SK-N-SH (cell line): ENCODE results near the gene SLC9A5. TPM values are rescaled to one million over a fixed set of nuclear protein-coding genes. Genes with fewer than 3 reads are reported as not detected.

Experiments
- CTCF ChIA-PET: fragments of 300-600, 350-600 bp; formaldehyde crosslinking; extraction: SDS; loops from one replicate; lab custom pipeline; 2021; lab: Yijun Ruan, JAX
- POLR2A ChIA-PET: fragments of 350-600 bp; sonication (Branson Sonifier 250); formaldehyde crosslinking; extraction: SDS; loops from one replicate; lab custom pipeline; 2020; ENCODE audit warnings: antibody characterized with exemption, inconsistent platforms; lab: Yijun Ruan, JAX
- DNase-seq: peaks from one replicate; pipeline ENCODE4 v3.0.0; 2012
- H2AFZ ChIP-seq: fragments of 200-600 bp; sonication (generic); 2 replicates; pipeline ENCODE4 v1.8.1; 2016; ENCODE audit warnings: antibody characterized with exemption, mild to moderate bottlenecking, low read depth
- H3F3A ChIP-seq: fragments of 200-600 bp; sonication (generic); replicated peaks from 2 replicates; pipeline ENCODE3; 2016; ENCODE audit warnings: antibody characterized with exemption, mild to moderate bottlenecking; ENCODE audit not compliant: insufficient read depth
- H3K27ac ChIP-seq, 2 experiments: fragments of 200-500 bp in 1 of 2; fragments of 200-600 bp in 1 of 2; sonication (Bioruptor generic) in 1 of 2; sonication (generic), shearing (Covaris generic) in 1 of 2; 2 replicates each; pipeline versions ENCODE4 v1.5.1 to v1.6.1; 2014 to 2016; ENCODE audit warnings: low read depth in 2 of 2, inconsistent platforms in 1 of 2, low read length in 1 of 2, mild to moderate bottlenecking in 1 of 2, mixed read lengths in 1 of 2
- H3K27me3 ChIP-seq: fragments of 200-600 bp; sonication (generic), shearing (Covaris generic); 2 replicates; pipeline ENCODE4 v1.6.1; 2016; ENCODE audit warnings: mixed run types; ENCODE audit not compliant: insufficient read depth
- H3K36me3 ChIP-seq, 2 experiments: fragments of 200-500 bp in 1 of 2; fragments of 200-600 bp in 1 of 2; sonication (Bioruptor generic) in 1 of 2; sonication (generic) in 1 of 2; replicated peaks in 1 of 2; 2 replicates each; pipeline versions ENCODE3 to v1.5.1; 2014 to 2016; ENCODE audit warnings: low read length in 1 of 2, mild to moderate bottlenecking in 1 of 2; ENCODE audit not compliant: insufficient read depth in 2 of 2, control insufficient read depth in 1 of 2
- H3K4me1 ChIP-seq, 2 experiments: fragments of 200-500 bp in 1 of 2; fragments of 200-600 bp in 1 of 2; sonication (Bioruptor generic) in 1 of 2; sonication (generic), shearing (Covaris generic) in 1 of 2; 2 replicates each; pipeline versions ENCODE4 v1.5.1 to v1.6.1; 2014 to 2016; ENCODE audit warnings: low read depth in 1 of 2, low read length in 1 of 2, mixed run types in 1 of 2; ENCODE audit not compliant: insufficient read depth in 2 of 2, control insufficient read depth in 1 of 2
- H3K4me2 ChIP-seq: fragments of 200-600 bp; sonication (generic), shearing (Covaris generic); 2 replicates; pipeline ENCODE4 v1.6.1; 2017; ENCODE audit warnings: mixed run types
- H3K4me3 ChIP-seq, 2 experiments: fragments of 200-500 bp in 1 of 2; fragments of 200-600 bp in 1 of 2; sonication (Bioruptor generic) in 1 of 2; sonication (generic), shearing (Covaris generic) in 1 of 2; 2 replicates each; pipeline versions ENCODE4 v1.5.1 to v1.8.1; 2014 to 2016; ENCODE audit warnings: low read depth in 2 of 2, inconsistent platforms in 1 of 2, low read length in 1 of 2, mild to moderate bottlenecking in 1 of 2, mixed read lengths in 1 of 2, moderate library complexity in 1 of 2
- H3K79me2 ChIP-seq: fragments of 200-600 bp; sonication (generic); 2 replicates; pipeline ENCODE4 v1.8.1; 2017; ENCODE audit warnings: mild to moderate bottlenecking; ENCODE audit not compliant: insufficient read depth
- H3K9ac ChIP-seq: fragments of 200-600 bp; sonication (generic); 2 replicates; pipeline ENCODE4 v1.6.1; 2017; ENCODE audit warnings: mixed run types
- H3K9me2 ChIP-seq: fragments of 200-600 bp; sonication (generic); 2 replicates; pipeline ENCODE4 v1.6.1; 2017; ENCODE audit warnings: mixed run types
- H3K9me3 ChIP-seq: fragments of 200-600 bp; sonication (generic); 2 replicates; pipeline ENCODE4 v1.6.1; 2017; ENCODE audit warnings: mixed run types, mild to moderate bottlenecking, moderate library complexity
- H4K20me1 ChIP-seq: fragments of 200-600 bp; sonication (generic); 2 replicates; pipeline ENCODE4 v1.6.1; 2017; ENCODE audit warnings: mild to moderate bottlenecking, mixed run types; ENCODE audit not compliant: insufficient read depth
- CHD2 ChIP-seq: fragments of 150-350 bp; IDR thresholded peaks from 2 replicates; pipeline ENCODE4 v1.6.1; 2018; ENCODE audit warnings: low read length; ENCODE audit not compliant: partially characterized antibody
- CTCF ChIP-seq: fragments of 200-600 bp; sonication (generic); IDR thresholded peaks from 2 replicates; pipeline ENCODE4 v1.6.1; 2017; ENCODE audit warnings: antibody characterized with exemption, mild to moderate bottlenecking, moderate library complexity
- EZH2phosphoT487 ChIP-seq: fragments of 200-600 bp; sonication (generic); IDR thresholded peaks from 2 replicates; pipeline ENCODE4 v1.6.1; 2017; ENCODE audit warnings: low read depth, mixed run types, mild to moderate bottlenecking, antibody characterized with exemption, moderate library complexity, borderline replicate concordance
- IRF3 ChIP-seq: fragments of 150-350 bp; IDR thresholded peaks from 2 replicates; pipeline ENCODE4 v1.6.1; 2016; ENCODE audit warnings: mild to moderate bottlenecking, low read depth, low read length
- MAX ChIP-seq: IDR thresholded peaks from 2 replicates; pipeline ENCODE4 v1.4.0; 2012; ENCODE audit warnings: low read depth
- NRF1 ChIP-seq: IDR thresholded peaks from 2 replicates; pipeline ENCODE4 v1.6.1; 2012; ENCODE audit warnings: low read depth, mild to moderate bottlenecking, low read length
- POLR2AphosphoS5 ChIP-seq: IDR thresholded peaks from 2 replicates; pipeline ENCODE4 v1.6.1; 2012; ENCODE audit warnings: low read depth, low read length
- TCF12 ChIP-seq: IDR thresholded peaks from 2 replicates; pipeline ENCODE4 v1.4.0; 2012
- TEAD4 ChIP-seq: IDR thresholded peaks from 2 replicates; pipeline ENCODE4 v1.4.0; 2012; ENCODE audit warnings: mild to moderate bottlenecking, borderline replicate concordance; ENCODE audit not compliant: insufficient read depth
- ZBTB33 ChIP-seq: IDR thresholded peaks from 2 replicates; pipeline ENCODE4 v1.4.0; 2012; ENCODE audit warnings: low read depth, borderline replicate concordance
- WGBS: methylation state at CpG from one replicate; pipeline ENCODE4 v1.1.6; 2017; ENCODE audit warnings: low lambda C conversion rate; 5-methylcytosine and 5-hydroxymethylcytosine counted together
- polyA plus RNA-seq, 3 experiments: library from polyadenylated mRNA; depleted of rRNA; stranded (reverse); fragments of >200 nt; gene quantifications; 2 replicates each; pipeline ENCODE4 v1.2.3, GENCODE V29; 2012

SLC9A5 gene
- polyA plus RNA-seq, 1 of the 3 experiments (the other 2 are of a cell fraction): 4.1 TPM

GRCh38 chr16:67271446-67271845 is 22.7 kb downstream of the SLC9A5 start (continued):
- TF ChIP-seq TCF12: no peak
- TF ChIP-seq EZH2phosphoT487: no peak
- no peak for TF ChIP-seq TEAD4
- TF ChIP-seq ZBTB33: no peak
- TF ChIP-seq MAX: no peak
- no peak for TF ChIP-seq NRF1
- TF ChIP-seq POLR2AphosphoS5: no peak

- H3K9me2 ChIP-seq: no peaks in the 10 kb centered on the region
- H3K27me3 ChIP-seq: no peaks in the 10 kb centered on the region
- DNase-seq: no peak
- TF ChIP-seq NRF1 (no peak), CHD2 (no peak), EZH2phosphoT487 (no peak), CTCF (no peak), IRF3 (no peak)
- TF ChIP-seq, all 33 proteins: peak for 0
- POLR2A ChIA-PET: no interaction called here
- no peaks in the 10 kb centered on the region for H4K20me1 ChIP-seq
- H3K4me1 ChIP-seq: peaks cover 23 to 25% of the 10 kb centered on the region in 2 experiments; a peak in 3 of 4 replicates
- H3K9ac ChIP-seq: no peak overlapping the region
- peaks cover 24% of the 10 kb centered on the region for H3F3A ChIP-seq
- H3K27ac ChIP-seq: no peak overlapping the region
- peaks cover 4 to 27% of the 10 kb centered on the region in 2 experiments for H3K36me3 ChIP-seq
- no peak overlapping the region for H2AFZ ChIP-seq
- no peak overlapping the region for H3K4me3 ChIP-seq
- H3K4me2 ChIP-seq: no peak overlapping the region
- peaks cover 41% of the 10 kb centered on the region for H3K79me2 ChIP-seq
- WGBS: 90% methylated on average over 2 of the region's 2 CpGs
- CTCF ChIA-PET: no interaction called here
- no peaks in the 10 kb centered on the region for H3K9me3 ChIP-seq
These were observed 26.5 kb downstream of the SLC9A5 start for GRCh38 chr16:67275321-67275720.
